Central memory CD4-positive, alpha-beta T cell (primary cell): ENCODE measurements around the gene MFSD1.
A peak's percentile ranks its signal among the peaks of the same experiment; 100 is the strongest.

Experiments
- DNase-seq: peaks from one replicate; pipeline ENCODE4 v3.0.0; 2022
- total RNA-seq, 3 experiments: gene quantifications; one replicate each; lab custom pipeline; 2026; lab: John Stamatoyannopoulos, UW

MFSD1 gene, protein sequence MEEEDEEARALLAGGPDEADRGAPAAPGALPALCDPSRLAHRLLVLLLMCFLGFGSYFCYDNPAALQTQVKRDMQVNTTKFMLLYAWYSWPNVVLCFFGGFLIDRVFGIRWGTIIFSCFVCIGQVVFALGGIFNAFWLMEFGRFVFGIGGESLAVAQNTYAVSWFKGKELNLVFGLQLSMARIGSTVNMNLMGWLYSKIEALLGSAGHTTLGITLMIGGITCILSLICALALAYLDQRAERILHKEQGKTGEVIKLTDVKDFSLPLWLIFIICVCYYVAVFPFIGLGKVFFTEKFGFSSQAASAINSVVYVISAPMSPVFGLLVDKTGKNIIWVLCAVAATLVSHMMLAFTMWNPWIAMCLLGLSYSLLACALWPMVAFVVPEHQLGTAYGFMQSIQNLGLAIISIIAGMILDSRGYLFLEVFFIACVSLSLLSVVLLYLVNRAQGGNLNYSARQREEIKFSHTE
- total RNA-seq, result 36.1 to 49.1 (median 44.2) reads per million in 3 experiments

GRCh38 chr3:158801696-158802408 lies at the start of gene MFSD1:
Gene MFSD1 (plus strand): TSS chr3:158802054. CDS start chr3:158802153, 99 bp downstream.
- DNase-seq, result peak; percentile 88

DNA sequence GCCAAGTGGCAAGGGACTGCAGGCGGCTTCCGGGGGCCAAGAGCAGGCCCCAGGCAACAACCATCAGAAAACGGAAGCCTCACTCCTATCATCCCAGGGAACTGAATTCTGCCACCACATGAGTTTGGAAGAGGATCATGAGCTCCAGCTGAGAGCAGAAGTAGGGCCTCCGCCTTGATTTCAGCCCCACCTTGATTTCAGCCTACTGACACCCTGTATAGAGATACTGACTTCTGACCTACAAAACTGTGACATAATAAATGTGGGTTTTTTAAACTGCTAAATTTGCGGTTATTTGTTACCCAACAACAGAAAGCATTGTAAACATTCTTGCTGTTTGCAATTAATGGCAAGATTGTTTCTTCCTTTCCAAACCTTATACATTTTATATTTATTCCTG lies 48.0 kb upstream of the MFSD1 start:
- no peak for DNase-seq

DNA sequence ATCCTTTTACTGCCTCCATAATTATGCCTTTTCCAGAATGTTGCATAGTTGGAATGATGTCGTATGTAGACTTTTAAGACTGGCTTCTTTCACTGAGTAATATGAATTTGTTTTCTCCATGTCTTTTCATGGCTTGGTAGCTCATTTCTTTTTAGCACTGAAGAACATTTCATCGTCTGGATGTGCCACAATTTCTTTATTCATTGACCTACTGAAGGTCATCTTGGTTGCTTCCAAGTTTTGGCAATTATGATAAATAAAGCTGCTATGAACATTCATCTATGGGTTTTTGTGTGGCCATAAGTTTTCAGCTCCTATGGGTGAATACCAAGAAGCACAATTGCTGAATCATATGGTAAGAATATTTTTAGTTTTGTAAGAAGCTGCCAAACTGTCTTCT lies 46.4 kb upstream of the MFSD1 start:
- DNase-seq, result no peak

- no peak for DNase-seq
These were observed 40.5 kb upstream of the MFSD1 start for GRCh38 chr3:158761350-158761749.

GRCh38 chr3:158762701-158763100 lies 39.2 kb upstream of the MFSD1 start:
- DNase-seq, result no peak

DNA sequence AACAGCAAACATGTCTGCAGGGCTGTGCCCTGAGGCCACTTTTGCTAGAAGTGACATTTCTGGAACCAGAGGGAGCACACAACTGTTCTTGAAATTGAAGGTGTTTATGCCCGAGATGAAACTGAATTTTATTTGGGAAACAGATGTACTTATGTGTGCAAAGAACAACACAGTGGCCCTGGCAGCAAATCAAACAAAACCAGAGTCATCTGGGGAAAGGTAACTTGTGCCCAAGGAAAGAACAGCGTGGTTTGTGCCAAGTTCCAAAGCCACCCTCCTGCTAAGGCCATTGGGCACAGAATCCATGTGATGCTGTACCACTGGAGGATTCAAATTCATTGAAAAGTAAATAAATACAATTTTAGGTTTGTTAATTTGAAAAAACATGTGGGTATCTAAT lies 38.4 kb upstream of the MFSD1 start:
- DNase-seq, result no peak

DNA sequence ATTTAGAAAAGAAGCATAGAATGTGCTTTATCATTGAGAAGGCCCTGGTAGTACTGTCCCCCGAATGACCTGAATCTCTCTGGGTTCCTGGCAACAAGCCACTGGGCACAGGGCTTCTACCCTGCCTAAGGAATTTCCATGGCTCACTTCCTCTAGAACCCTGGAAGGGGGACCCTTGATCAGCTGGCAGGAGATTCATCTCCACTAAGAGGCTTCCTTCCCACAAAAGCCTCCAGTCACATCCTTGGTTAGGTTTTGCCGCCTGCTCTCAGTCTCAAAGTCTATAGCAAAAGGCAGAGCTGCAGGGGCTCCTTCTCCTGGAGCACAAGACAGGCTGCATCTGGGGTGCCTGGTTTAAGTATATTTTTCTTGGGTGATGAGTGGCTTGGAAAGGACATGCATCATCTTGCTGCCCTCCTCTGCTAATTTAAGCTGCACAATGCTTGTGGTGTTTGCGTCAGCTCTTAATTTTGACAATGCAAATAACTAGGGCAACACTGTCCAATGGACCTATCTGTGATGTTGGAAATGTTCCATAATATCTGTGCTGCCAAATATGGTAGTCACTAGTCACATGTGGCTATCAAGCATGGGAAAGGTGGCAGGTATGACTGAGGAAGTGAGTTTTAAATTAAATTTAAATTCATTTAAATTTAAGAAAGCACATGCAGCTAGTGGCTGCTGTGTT lies 36.2 kb upstream of the MFSD1 start:
- no peak for DNase-seq

DNA sequence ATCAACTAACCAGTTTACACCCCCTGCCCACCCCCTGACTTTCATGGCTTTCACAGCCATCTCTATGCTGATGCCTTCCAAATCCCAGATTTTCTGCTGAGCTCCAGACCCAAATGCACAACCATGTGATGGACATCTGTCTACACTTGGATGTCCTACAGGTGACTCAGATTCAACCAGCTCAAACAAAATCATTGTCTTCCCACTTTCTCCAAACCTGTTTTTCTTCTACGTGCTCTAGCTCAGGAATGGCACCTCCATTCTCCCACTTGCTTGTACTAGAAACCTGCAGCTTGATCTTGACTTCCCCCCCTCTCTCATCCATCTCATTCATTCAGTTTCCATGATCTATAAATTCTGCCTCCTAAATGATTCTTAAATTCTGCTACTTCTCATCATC lies 35.5 kb upstream of the MFSD1 start:
- no peak for DNase-seq

DNA sequence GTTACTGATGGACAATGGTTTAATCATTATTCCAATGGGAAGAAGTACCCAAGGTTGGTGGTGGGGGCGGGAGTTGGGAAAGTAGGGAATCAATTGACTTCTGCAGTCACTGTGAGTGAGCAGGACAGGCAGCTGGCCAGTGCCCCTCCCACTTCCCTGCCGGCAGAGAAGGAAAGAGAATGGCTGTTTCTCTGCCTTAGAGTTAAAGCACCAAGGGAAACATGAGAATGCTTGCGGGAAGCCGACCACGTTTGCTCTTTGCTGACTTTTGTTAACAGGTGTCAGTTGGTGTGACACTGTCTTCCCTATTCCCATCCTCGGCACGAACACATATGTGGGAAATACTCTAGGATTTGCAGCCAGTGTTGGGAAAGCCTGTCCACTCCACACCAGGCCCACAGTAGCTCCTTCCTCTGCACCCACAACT lies 33.5 kb upstream of the MFSD1 start:
- DNase-seq, result no peak

DNA sequence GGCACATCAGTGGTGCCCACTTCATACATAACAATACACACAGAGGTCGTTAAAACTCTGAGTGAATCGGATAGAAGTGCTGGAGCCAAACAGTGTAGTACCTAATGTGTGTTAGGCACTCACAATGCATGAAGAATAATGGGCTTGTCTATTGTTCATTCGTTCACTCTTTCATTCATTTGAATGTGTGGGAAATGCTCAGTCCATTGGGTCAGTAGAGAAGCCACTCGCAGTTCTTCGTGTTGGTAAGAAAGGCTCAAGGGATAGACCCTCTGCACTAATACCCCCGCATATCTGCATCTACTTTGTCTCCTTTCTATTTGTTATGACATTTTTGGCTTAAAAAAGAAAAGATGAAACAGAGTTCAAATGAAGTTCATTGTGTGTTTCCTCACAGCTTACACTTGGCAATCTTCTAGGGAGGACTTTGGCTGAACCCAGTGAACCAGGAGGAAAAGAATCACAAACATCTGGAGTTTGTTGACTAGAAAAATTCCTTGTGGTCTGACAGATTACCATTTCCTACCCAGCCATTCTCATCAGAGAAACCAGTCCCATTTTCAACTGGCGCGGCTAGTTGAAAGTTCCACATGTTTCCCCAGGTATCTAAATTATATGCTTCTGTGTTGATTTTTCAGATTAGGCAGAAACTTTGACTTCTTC lies 32.8 kb upstream of the MFSD1 start:
- no peak for DNase-seq

- DNase-seq, result no peak
These were observed 32.3 kb upstream of the MFSD1 start for GRCh38 chr3:158769549-158769948.

DNA sequence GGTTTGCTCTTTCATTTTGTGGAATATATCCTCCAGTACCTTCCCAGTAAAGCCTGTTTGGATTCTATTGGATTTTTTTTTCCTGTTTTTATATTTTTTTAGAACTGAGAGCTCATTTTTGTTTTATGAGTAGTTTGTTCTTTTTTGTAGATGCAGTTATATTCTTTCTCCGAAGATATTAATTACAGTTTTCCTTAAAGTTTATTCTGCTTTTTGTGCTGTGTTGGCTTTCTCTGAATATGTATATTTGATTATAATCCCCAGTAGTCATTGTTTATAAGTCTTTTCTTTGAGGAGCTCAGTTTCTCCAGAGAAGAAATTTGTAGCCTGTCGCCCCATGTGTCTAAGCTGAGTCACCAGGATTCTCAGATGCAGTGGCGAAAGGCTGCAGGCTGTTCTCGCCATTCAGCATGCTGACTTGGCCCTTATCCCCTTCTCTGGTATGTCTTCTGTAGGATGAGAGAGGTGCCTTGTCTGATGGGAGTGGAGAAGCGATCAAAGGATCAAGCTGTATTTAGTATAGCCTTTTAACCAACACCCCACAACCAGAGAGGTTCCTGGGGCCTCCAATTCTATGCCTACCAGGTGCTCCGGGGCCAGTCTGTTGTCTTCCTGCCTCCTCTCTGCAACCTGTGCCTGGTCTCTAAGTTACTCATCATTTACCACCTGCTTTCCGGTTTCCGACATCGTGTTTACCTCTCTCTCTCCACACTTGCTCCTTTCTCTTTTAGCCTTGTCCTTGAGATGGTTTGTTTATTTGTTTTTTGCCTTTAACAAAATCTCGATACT lies 31.7 kb upstream of the MFSD1 start:
- no peak for DNase-seq

DNA sequence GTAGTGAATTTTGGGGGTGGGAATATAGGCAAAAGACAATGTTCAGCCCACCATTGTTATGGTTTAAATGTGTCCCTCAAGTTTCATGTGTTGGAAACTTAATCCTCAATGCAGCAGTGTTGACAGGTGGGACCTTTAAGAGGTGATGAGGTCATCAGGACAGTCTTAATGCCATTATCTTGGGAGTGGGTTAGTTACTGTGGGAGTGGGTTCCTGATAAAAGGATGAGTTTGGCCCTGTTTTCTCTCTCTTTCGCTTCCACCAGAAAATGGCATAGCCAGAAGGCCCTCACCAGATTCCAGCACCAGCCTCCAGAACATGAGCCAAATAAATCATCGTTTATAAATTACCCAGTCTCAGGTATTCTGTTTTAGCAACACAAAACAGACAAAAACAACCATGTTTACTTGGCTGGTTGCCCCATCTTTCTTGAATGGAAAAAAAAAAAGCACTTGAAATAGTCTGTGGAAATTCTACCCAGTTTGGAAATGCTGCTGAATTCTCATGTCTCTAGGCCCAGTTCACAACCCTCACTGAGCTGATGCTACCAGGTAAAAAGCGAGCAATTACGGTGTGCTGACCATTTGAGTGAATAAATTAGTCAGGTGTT lies 31.0 kb upstream of the MFSD1 start:
- DNase-seq, result no peak

DNA sequence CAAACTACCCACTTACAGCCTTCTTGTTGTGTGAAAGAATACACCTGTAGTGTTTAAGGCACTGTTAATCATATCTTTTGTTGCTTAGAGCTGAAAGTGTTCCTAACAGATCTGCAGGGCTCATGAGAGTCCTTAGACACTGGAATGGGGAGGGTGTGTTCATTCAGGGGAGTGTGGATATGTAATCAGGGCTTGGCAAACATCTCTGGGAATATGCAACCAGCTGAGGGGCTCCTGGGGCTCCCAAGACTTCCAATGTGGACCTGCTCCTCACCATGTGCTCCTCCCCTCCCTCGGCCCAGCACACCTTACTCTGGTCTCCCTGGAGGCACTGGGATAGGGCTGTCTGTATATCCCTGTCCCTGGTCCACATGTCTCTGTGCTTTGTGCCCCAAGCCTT lies 30.3 kb upstream of the MFSD1 start:
- no peak for DNase-seq

- DNase-seq, result no peak
These were observed 29.9 kb upstream of the MFSD1 start for GRCh38 chr3:158771982-158772381.

DNA sequence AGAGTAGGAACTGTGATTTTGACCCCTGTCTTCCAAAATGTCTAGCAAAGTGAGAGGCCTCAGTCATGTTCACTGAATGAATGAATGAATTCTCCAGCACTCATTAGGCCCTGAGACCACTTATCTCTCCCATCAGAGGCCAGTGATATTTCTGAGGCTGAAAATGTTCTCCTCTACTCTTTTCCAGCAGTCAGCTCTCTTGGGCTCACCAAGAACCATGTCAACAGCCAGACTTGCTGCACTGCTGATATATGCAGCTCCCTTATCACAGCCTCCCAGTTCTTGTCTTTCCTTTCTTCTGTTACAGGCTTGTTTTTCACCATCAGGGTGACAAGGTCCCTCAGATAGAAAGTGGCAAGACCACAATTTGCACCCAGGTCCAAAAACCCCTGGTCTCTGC lies 28.7 kb upstream of the MFSD1 start:
- DNase-seq, result no peak

- DNase-seq, result no peak
These were observed 27.7 kb upstream of the MFSD1 start for GRCh38 chr3:158773845-158774830.

DNA sequence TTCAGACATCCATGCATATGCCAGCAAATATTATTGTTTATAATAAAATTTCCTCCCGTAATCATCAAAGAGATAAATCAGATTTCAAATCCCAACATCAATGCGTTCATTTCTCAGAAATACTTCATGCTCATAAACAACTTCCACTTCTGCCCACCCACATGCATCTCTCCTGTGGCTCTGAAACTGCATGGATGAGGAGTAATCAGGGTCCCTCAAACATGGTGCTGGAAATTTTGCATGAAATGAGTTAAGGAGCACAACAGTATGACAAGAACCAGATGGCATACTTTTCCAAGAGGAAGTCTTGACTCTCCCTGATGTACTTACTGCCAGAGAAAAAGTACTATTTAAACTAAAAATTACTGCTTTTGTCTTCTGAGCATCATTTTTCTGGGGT lies 26.9 kb upstream of the MFSD1 start:
- no peak for DNase-seq

GRCh38 chr3:158775426-158776410 lies 26.1 kb upstream of the MFSD1 start:
- no peak for DNase-seq
